ENCODE measurements around the gene ICA1L. TPM values are rescaled to one million over a fixed set of nuclear protein-coding genes. Genes with fewer than 3 reads are reported as not detected.

The ICA1L gene
- total and polyA plus RNA-seq, 2 of the 8 experiments (the other 6 are each of a cell fraction or from before 2014, with no cell fraction given): 1.1 to 3.4 TPM

DNA sequence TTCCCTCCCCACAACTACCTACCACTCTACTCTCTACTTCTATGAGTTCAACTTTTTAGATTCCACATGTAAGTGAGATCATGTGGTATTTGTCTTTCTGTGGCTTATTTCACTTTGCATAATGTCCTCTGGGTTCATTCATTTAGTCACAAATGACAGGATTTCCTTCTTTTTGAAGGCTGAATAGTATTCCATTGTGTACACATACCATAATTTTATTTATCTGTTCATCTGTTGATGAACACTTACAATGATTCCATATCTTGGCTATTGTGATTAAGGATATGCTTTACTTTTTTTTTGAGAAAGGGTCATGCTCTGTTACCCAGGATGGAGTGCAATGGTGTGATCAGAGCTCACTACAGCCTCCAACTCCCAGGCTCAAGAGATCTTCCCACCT, 73.6 kb downstream of the ICA1L start (continued):
- TF ChIP-seq, protein P1, sequence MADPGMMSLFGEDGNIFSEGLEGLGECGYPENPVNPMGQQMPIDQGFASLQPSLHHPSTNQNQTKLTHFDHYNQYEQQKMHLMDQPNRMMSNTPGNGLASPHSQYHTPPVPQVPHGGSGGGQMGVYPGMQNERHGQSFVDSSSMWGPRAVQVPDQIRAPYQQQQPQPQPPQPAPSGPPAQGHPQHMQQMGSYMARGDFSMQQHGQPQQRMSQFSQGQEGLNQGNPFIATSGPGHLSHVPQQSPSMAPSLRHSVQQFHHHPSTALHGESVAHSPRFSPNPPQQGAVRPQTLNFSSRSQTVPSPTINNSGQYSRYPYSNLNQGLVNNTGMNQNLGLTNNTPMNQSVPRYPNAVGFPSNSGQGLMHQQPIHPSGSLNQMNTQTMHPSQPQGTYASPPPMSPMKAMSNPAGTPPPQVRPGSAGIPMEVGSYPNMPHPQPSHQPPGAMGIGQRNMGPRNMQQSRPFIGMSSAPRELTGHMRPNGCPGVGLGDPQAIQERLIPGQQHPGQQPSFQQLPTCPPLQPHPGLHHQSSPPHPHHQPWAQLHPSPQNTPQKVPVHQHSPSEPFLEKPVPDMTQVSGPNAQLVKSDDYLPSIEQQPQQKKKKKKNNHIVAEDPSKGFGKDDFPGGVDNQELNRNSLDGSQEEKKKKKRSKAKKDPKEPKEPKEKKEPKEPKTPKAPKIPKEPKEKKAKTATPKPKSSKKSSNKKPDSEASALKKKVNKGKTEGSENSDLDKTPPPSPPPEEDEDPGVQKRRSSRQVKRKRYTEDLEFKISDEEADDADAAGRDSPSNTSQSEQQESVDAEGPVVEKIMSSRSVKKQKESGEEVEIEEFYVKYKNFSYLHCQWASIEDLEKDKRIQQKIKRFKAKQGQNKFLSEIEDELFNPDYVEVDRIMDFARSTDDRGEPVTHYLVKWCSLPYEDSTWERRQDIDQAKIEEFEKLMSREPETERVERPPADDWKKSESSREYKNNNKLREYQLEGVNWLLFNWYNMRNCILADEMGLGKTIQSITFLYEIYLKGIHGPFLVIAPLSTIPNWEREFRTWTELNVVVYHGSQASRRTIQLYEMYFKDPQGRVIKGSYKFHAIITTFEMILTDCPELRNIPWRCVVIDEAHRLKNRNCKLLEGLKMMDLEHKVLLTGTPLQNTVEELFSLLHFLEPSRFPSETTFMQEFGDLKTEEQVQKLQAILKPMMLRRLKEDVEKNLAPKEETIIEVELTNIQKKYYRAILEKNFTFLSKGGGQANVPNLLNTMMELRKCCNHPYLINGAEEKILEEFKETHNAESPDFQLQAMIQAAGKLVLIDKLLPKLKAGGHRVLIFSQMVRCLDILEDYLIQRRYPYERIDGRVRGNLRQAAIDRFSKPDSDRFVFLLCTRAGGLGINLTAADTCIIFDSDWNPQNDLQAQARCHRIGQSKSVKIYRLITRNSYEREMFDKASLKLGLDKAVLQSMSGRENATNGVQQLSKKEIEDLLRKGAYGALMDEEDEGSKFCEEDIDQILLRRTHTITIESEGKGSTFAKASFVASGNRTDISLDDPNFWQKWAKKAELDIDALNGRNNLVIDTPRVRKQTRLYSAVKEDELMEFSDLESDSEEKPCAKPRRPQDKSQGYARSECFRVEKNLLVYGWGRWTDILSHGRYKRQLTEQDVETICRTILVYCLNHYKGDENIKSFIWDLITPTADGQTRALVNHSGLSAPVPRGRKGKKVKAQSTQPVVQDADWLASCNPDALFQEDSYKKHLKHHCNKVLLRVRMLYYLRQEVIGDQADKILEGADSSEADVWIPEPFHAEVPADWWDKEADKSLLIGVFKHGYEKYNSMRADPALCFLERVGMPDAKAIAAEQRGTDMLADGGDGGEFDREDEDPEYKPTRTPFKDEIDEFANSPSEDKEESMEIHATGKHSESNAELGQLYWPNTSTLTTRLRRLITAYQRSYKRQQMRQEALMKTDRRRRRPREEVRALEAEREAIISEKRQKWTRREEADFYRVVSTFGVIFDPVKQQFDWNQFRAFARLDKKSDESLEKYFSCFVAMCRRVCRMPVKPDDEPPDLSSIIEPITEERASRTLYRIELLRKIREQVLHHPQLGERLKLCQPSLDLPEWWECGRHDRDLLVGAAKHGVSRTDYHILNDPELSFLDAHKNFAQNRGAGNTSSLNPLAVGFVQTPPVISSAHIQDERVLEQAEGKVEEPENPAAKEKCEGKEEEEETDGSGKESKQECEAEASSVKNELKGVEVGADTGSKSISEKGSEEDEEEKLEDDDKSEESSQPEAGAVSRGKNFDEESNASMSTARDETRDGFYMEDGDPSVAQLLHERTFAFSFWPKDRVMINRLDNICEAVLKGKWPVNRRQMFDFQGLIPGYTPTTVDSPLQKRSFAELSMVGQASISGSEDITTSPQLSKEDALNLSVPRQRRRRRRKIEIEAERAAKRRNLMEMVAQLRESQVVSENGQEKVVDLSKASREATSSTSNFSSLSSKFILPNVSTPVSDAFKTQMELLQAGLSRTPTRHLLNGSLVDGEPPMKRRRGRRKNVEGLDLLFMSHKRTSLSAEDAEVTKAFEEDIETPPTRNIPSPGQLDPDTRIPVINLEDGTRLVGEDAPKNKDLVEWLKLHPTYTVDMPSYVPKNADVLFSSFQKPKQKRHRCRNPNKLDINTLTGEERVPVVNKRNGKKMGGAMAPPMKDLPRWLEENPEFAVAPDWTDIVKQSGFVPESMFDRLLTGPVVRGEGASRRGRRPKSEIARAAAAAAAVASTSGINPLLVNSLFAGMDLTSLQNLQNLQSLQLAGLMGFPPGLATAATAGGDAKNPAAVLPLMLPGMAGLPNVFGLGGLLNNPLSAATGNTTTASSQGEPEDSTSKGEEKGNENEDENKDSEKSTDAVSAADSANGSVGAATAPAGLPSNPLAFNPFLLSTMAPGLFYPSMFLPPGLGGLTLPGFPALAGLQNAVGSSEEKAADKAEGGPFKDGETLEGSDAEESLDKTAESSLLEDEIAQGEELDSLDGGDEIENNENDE (IDR thresholded peaks at IDR 0.05; ENCODE audit: insufficient replicate concordance, low read length): no peak
- no peak for TF ChIP-seq RNF2 (IDR thresholded peaks at IDR 0.05; ENCODE audit: borderline replicate concordance, low read depth, low read length, missing control alignments, poor library complexity, severe bottlenecking)
- no peak for TF ChIP-seq EZH2 (IDR thresholded peaks at IDR 0.05; ENCODE audit: low read depth, low read length, severe bottlenecking)
- no peak for TF ChIP-seq YY1 (IDR thresholded peaks at IDR 0.05; ENCODE audit: low read depth, low read length)
